Neuronal stem cell (in vitro differentiated cells): ENCODE data around the gene MOCOS. TPM values are rescaled to one million over a fixed set of nuclear protein-coding genes. Genes with fewer than 3 reads are reported as not detected.

Experiments
- DNase-seq: peaks from one replicate; pipeline ENCODE4 v3.0.0-alpha.2; 2013; ENCODE audit warnings: low spot score
- H2AFZ ChIP-seq: one replicate; pipeline ENCODE4 v1.6.1; 2013; ENCODE audit warnings: mild to moderate bottlenecking, low read length, inconsistent platforms
- H2AK5ac ChIP-seq: 2 replicates; pipeline ENCODE4 v1.6.1; 2013; ENCODE audit warnings: low read depth, mild to moderate bottlenecking, inconsistent platforms, low read length, moderate library complexity, mixed read lengths
- H2BK120ac ChIP-seq: 2 replicates; pipeline ENCODE4 v1.6.1; 2013; ENCODE audit warnings: low read depth, mild to moderate bottlenecking, inconsistent platforms, low read length, moderate library complexity, mixed read lengths
- H2BK12ac ChIP-seq: one replicate; pipeline ENCODE4 v1.6.1; 2013; ENCODE audit warnings: low read length, inconsistent platforms
- H2BK15ac ChIP-seq: 2 replicates; pipeline ENCODE4 v1.6.1; 2013; ENCODE audit warnings: mild to moderate bottlenecking, low read length, inconsistent platforms, mixed read lengths
- H2BK5ac ChIP-seq: one replicate; pipeline ENCODE4 v1.6.1; 2013; ENCODE audit warnings: inconsistent platforms, mild to moderate bottlenecking, low read length, moderate library complexity
- H3K14ac ChIP-seq: one replicate; pipeline ENCODE4 v1.6.1; 2013; ENCODE audit warnings: low read length, inconsistent platforms
- H3K18ac ChIP-seq: 2 replicates; pipeline ENCODE4 v1.6.1; 2013; ENCODE audit warnings: low read length, inconsistent platforms
- H3K23ac ChIP-seq: 2 replicates; pipeline ENCODE4 v1.6.1; 2013; ENCODE audit warnings: low read depth, mild to moderate bottlenecking, mixed read lengths, low read length, inconsistent platforms; ENCODE audit not compliant: poor library complexity
- H3K27ac ChIP-seq: replicated peaks from 3 replicates; pipeline ENCODE4 v1.5.1; 2013; ENCODE audit warnings: low read length, inconsistent platforms
- H3K27me3 ChIP-seq, 3 experiments: 2 replicates each; pipeline ENCODE4 v1.6.1; 2013; ENCODE audit warnings: low read length in 3 of 3, mild to moderate bottlenecking in 2 of 3, inconsistent platforms in 1 of 3, low read depth in 1 of 3, mixed read lengths in 1 of 3, moderate library complexity in 1 of 3; ENCODE audit not compliant: control insufficient read depth in 3 of 3, insufficient read depth in 3 of 3
- H3K36me3 ChIP-seq, 2 donors: replicated peaks in 1 of 2; 2 replicates each; pipeline ENCODE4 v1.6.1; 2013; ENCODE audit warnings: low read length in 2 of 2; ENCODE audit not compliant: control insufficient read depth in 2 of 2, insufficient read depth in 2 of 2
- H3K4ac ChIP-seq: 2 replicates; pipeline ENCODE4 v1.6.1; 2013; ENCODE audit warnings: inconsistent platforms, mild to moderate bottlenecking, low read length, moderate library complexity
- H3K4me1 ChIP-seq, 2 donors: 1 replicate in 1 of 2; 2 replicates in 1 of 2; pipeline ENCODE4 v1.6.1; 2013; ENCODE audit warnings: low read length in 2 of 2, low read depth in 1 of 2; ENCODE audit not compliant: control insufficient read depth in 2 of 2, insufficient read depth in 1 of 2
- H3K4me2 ChIP-seq: one replicate; pipeline ENCODE4 v1.6.1; 2013; ENCODE audit warnings: mild to moderate bottlenecking, low read length, inconsistent platforms; ENCODE audit not compliant: insufficient read depth, poor library complexity, severe bottlenecking
- H3K4me3 ChIP-seq, 2 donors: 2 replicates each; pipeline ENCODE4 v1.5.1; 2013; ENCODE audit warnings: low read length in 2 of 2, mild to moderate bottlenecking in 2 of 2, inconsistent platforms in 1 of 2, moderate library complexity in 1 of 2
- H3K79me1 ChIP-seq: one replicate; pipeline ENCODE4 v1.6.1; 2013; ENCODE audit warnings: low read depth, mild to moderate bottlenecking, inconsistent platforms, low read length, moderate library complexity
- H3K9ac ChIP-seq: one replicate; pipeline ENCODE4 v1.6.1; 2013; ENCODE audit warnings: mild to moderate bottlenecking, low read depth, low read length, inconsistent platforms; ENCODE audit not compliant: poor library complexity
- H3K9me3 ChIP-seq, 2 donors: replicated peaks in 1 of 2; 2 replicates each; pipeline versions ENCODE3 to v1.6.1; 2013; ENCODE audit warnings: low read length in 2 of 2, mild to moderate bottlenecking in 2 of 2, inconsistent platforms in 1 of 2, low read depth in 1 of 2, mixed read lengths in 1 of 2, moderate library complexity in 1 of 2; ENCODE audit not compliant: control insufficient read depth in 2 of 2, insufficient read depth in 1 of 2
- H4K8ac ChIP-seq: one replicate; pipeline ENCODE4 v1.6.1; 2013; ENCODE audit warnings: low read depth, mild to moderate bottlenecking, inconsistent platforms, low read length, moderate library complexity
- H4K91ac ChIP-seq: one replicate; pipeline ENCODE4 v1.6.1; 2013; ENCODE audit warnings: low read length, low read depth, mild to moderate bottlenecking, inconsistent platforms; ENCODE audit not compliant: poor library complexity
- WGBS, 2 donors: extraction: QIAGEN DNeasy Blood & Tissue Kit; methylation state at CpG; one replicate each; pipeline ENCODE4 v1.1.7; 2013; ENCODE audit warnings: missing lambda C conversion rate in 2 of 2, mixed read lengths in 1 of 2; ENCODE audit not compliant: insufficient read length in 2 of 2, insufficient replicate concordance in 1 of 2; ENCODE audit errors: extremely low coverage in 2 of 2; 5-methylcytosine and 5-hydroxymethylcytosine counted together
- polyA plus RNA-seq, 2 experiments: library from polyadenylated mRNA; stranded (reverse); fragments of 200-250 nt; gene quantifications; one replicate each; pipeline ENCODE4 v1.2.3, GENCODE V29; 2013

MOCOS gene
- polyA plus RNA-seq (2013, experiment 1 of 2): 0.03 TPM
- 0.03 TPM for polyA plus RNA-seq (2013, experiment 2 of 2)

- Histone ChIP-seq H3K79me1 (no peaks in the 10 kb centered on the region), H3K4me3 (peak within 1 kb of the TSS; percentile 65 to 81), H3K9me3 (no peaks in the 10 kb centered on the region), H2AK5ac (no peak within 1 kb of the TSS), H4K91ac (no peak within 1 kb of the TSS), H2BK12ac (no peak within 1 kb of the TSS), H3K27me3 (peaks cover 21 to 51% (median 41%) of the 10 kb centered on the region in 3 experiments), H3K4me1 (peaks cover 0 to 2% of the 10 kb centered on the region in 2 donors), H3K14ac (peak within 1 kb of the TSS; percentile 58), H4K8ac (no peak within 1 kb of the TSS), H3K4me2 (peak within 1 kb of the TSS; percentile 97), H2BK120ac (no peak within 1 kb of the TSS), H3K9ac (peak within 1 kb of the TSS; percentile 56), H3K4ac (no peak within 1 kb of the TSS), H3K36me3 (no peaks in the 10 kb centered on the region), H3K18ac (peak within 1 kb of the TSS; percentile 81), H3K27ac (no peak within 1 kb of the TSS), H2BK15ac (no peak within 1 kb of the TSS), H2AFZ (peak within 1 kb of the TSS; percentile 97), H3K23ac (peak within 1 kb of the TSS; percentile 39), H2BK5ac (no peak within 1 kb of the TSS)
- DNase-seq: peak; percentile 61
- WGBS, 2 donors: no CpG with 5 or more reads among the region's 66 CpGs
These were observed at the start of gene MOCOS for GRCh38 chr18:36187193-36187825. Gene MOCOS, plus strand, starts transcription at chr18:36187497. Its CDS starts 43 bp downstream, at chr18:36187540.

GRCh38 chr18:36139245-36139644 is 48.1 kb upstream of the MOCOS start:
- Histone ChIP-seq H2AFZ (no peak overlapping the region), H4K91ac (no peak overlapping the region), H3K27ac (no peak overlapping the region), H4K8ac (no peak overlapping the region), H3K23ac (no peak overlapping the region), H3K79me1 (no peaks in the 10 kb centered on the region), H3K36me3 (peaks cover 14 to 98% of the 10 kb centered on the region in 2 donors), H3K18ac (no peak overlapping the region), H3K9ac (no peak overlapping the region), H2BK12ac (no peak overlapping the region), H2BK15ac (no peak overlapping the region), H3K4me1 (no peaks in the 10 kb centered on the region), H3K4me2 (no peak overlapping the region), H2AK5ac (no peak overlapping the region), H3K14ac (no peak overlapping the region), H2BK5ac (no peak overlapping the region), H3K4ac (no peak overlapping the region), H2BK120ac (no peak overlapping the region), H3K9me3 (no peaks in the 10 kb centered on the region), H3K27me3 (no peaks in the 10 kb centered on the region), H3K4me3 (no peak overlapping the region)
- no peak for DNase-seq
- no CpG with 5 or more reads among the region's 5 CpGs for WGBS, 2 donors

GRCh38 chr18:36141576-36141975 is 45.7 kb upstream of the MOCOS start:
- H2AFZ ChIP-seq: no peak overlapping the region
- H3K18ac ChIP-seq: no peak overlapping the region
- H3K79me1 ChIP-seq: no peaks in the 10 kb centered on the region
- no peak overlapping the region for H3K14ac ChIP-seq
- no peak for DNase-seq
- no peak overlapping the region for H3K23ac ChIP-seq
- H3K4me2 ChIP-seq: no peak overlapping the region
- no peak overlapping the region for H4K8ac ChIP-seq
- no peaks in the 10 kb centered on the region for H3K27me3 ChIP-seq
- H3K27ac ChIP-seq: no peak overlapping the region
- H2BK120ac ChIP-seq: no peak overlapping the region
- WGBS, 2 donors: no CpG with 5 or more reads among the region's 4 CpGs
- H2BK12ac ChIP-seq: no peak overlapping the region
- no peaks in the 10 kb centered on the region for H3K9me3 ChIP-seq
- H3K4me3 ChIP-seq: no peak overlapping the region
- H3K4ac ChIP-seq: no peak overlapping the region
- peaks cover 18 to 99% of the 10 kb centered on the region in 2 donors for H3K36me3 ChIP-seq
- H2BK15ac ChIP-seq: no peak overlapping the region
- H4K91ac ChIP-seq: no peak overlapping the region
- H2BK5ac ChIP-seq: no peak overlapping the region
- H3K4me1 ChIP-seq: no peaks in the 10 kb centered on the region
- H3K9ac ChIP-seq: no peak overlapping the region
- no peak overlapping the region for H2AK5ac ChIP-seq

GRCh38 chr18:36142751-36143150 is 44.5 kb upstream of the MOCOS start:
- Histone ChIP-seq H3K4me2 (no peak overlapping the region), H3K4me3 (no peak overlapping the region), H3K27ac (no peak overlapping the region), H3K23ac (no peak overlapping the region), H2BK120ac (no peak overlapping the region), H3K79me1 (no peaks in the 10 kb centered on the region), H2BK5ac (no peak overlapping the region), H3K9ac (no peak overlapping the region), H2AFZ (no peak overlapping the region), H2AK5ac (no peak overlapping the region), H4K8ac (no peak overlapping the region), H4K91ac (no peak overlapping the region), H3K9me3 (no peaks in the 10 kb centered on the region), H3K27me3 (no peaks in the 10 kb centered on the region), H2BK12ac (no peak overlapping the region), H3K18ac (no peak overlapping the region), H2BK15ac (no peak overlapping the region), H3K14ac (no peak overlapping the region), H3K36me3 (peaks cover 19 to 99% of the 10 kb centered on the region in 2 donors), H3K4ac (no peak overlapping the region), H3K4me1 (no peaks in the 10 kb centered on the region)
- no peak for DNase-seq
- no CpG with 5 or more reads among the region's 3 CpGs for WGBS, 2 donors
